HepG2 (cell line): ENCODE measurements around the gene SERPINB6. TPM values are rescaled to one million over a fixed set of nuclear protein-coding genes. Genes with fewer than 3 reads are reported as not detected.
A peak's percentile ranks its signal among the peaks of the same experiment; 100 is the strongest.

ENCODE experiments used
- ARID2 ChIP-seq: sonication (generic); formaldehyde crosslinking; IDR thresholded peaks from 2 replicates; pipeline ENCODE4 v1.8.1; 2022; ENCODE audit warnings: mild to moderate bottlenecking, missing genetic modification reagents, borderline replicate concordance
- ARID3A ChIP-seq: IDR thresholded peaks from 2 replicates; pipeline ENCODE4 v1.6.1; 2012; ENCODE audit warnings: low read depth, low read length, improper control_type of control experiment
- ARNT2 ChIP-seq: sonication (generic); formaldehyde crosslinking; IDR thresholded peaks from 2 replicates; pipeline ENCODE4 v1.8.0; 2022; ENCODE audit warnings: mild to moderate bottlenecking, low read depth, missing genetic modification reagents, moderate library complexity
- CERS6 ChIP-seq: sonication (generic); formaldehyde crosslinking; IDR thresholded peaks from 2 replicates; pipeline ENCODE4 v1.5.0; 2020; ENCODE audit warnings: missing genetic modification reagents
- GATAD1 ChIP-seq: IDR thresholded peaks from 2 replicates; pipeline ENCODE4 v1.6.1; 2016; ENCODE audit warnings: missing genetic modification reagents, missing compliant biosample characterization
- GLMP ChIP-seq: sonication (generic); formaldehyde crosslinking; IDR thresholded peaks from 2 replicates; pipeline ENCODE4 v1.9.0; 2021; ENCODE audit warnings: missing genetic modification reagents, mild to moderate bottlenecking, borderline replicate concordance
- GTF2F1 ChIP-seq: fragments of 150-350 bp; IDR thresholded peaks from 2 replicates; pipeline ENCODE4 v1.6.1; 2014; ENCODE audit warnings: low read length
- HDAC1 ChIP-seq: sonication (generic); formaldehyde crosslinking; IDR thresholded peaks from 2 replicates; pipeline ENCODE4 v1.5.1; 2020; ENCODE audit warnings: mild to moderate bottlenecking, missing genetic modification reagents
- HHEX ChIP-seq: IDR thresholded peaks from 2 replicates; pipeline ENCODE4 v1.6.1; 2016; ENCODE audit warnings: control low read depth
- HIC2 ChIP-seq: sonication (generic); formaldehyde crosslinking; IDR thresholded peaks from 2 replicates; pipeline ENCODE4 v1.9.0; 2022; ENCODE audit warnings: low read depth, missing genetic modification reagents
- HMG20A ChIP-seq: IDR thresholded peaks from 2 replicates; pipeline ENCODE4 v1.6.1; 2016; ENCODE audit warnings: borderline replicate concordance
- KMT2B ChIP-seq: IDR thresholded peaks from 2 replicates; pipeline ENCODE4 v1.6.1; 2016; ENCODE audit warnings: missing genetic modification reagents, missing compliant biosample characterization
- MXD1 ChIP-seq: sonication (generic); formaldehyde crosslinking; IDR thresholded peaks from 2 replicates; pipeline ENCODE4 v1.4.0; 2020; ENCODE audit warnings: mild to moderate bottlenecking, missing genetic modification reagents
- PLRG1 ChIP-seq: fragments of 450-650 bp; conservative IDR thresholded peaks from 2 replicates; pipeline ENCODE4 v1.6.1; 2016
- SATB2 ChIP-seq: sonication (generic); formaldehyde crosslinking; IDR thresholded peaks from 2 replicates; pipeline ENCODE4 v1.5.0; 2020; ENCODE audit warnings: missing genetic modification reagents
- TBX3 ChIP-seq: fragments of 450-650 bp; IDR thresholded peaks from 2 replicates; pipeline ENCODE4 v1.6.1; 2017; ENCODE audit warnings: antibody characterized with exemption, mild to moderate bottlenecking, inconsistent platforms, borderline replicate concordance
- ZBTB39 ChIP-seq: sonication (generic); formaldehyde crosslinking; IDR thresholded peaks from 2 replicates; pipeline ENCODE4 v1.5.0; 2020; ENCODE audit warnings: missing genetic modification reagents
- ZNF230 ChIP-seq: sonication (generic); formaldehyde crosslinking; IDR thresholded peaks from 2 replicates; pipeline ENCODE4 v1.4.0; 2020; ENCODE audit warnings: mild to moderate bottlenecking, missing genetic modification reagents
- ZNF234 ChIP-seq: sonication (generic); formaldehyde crosslinking; conservative IDR thresholded peaks from 2 replicates; pipeline ENCODE4 v1.5.1; 2020; ENCODE audit warnings: mild to moderate bottlenecking, missing genetic modification reagents
- ZNF235 ChIP-seq: sonication (generic); formaldehyde crosslinking; IDR thresholded peaks from 2 replicates; pipeline ENCODE4 v1.8.1; 2023; ENCODE audit warnings: mild to moderate bottlenecking, missing genetic modification reagents, borderline replicate concordance
- ZNF329 ChIP-seq: sonication (generic); formaldehyde crosslinking; IDR thresholded peaks from 2 replicates; pipeline ENCODE4 v1.9.0; 2021; ENCODE audit warnings: low read depth, mild to moderate bottlenecking, missing genetic modification reagents
- ZNF788 ChIP-seq: sonication (generic); formaldehyde crosslinking; IDR thresholded peaks from 2 replicates; pipeline ENCODE4 v1.5.0; 2020; ENCODE audit warnings: mild to moderate bottlenecking, missing genetic modification reagents, borderline replicate concordance
- ZNF839 ChIP-seq: sonication (generic); formaldehyde crosslinking; IDR thresholded peaks from 2 replicates; pipeline ENCODE4 v1.4.0; 2020; ENCODE audit warnings: missing genetic modification reagents, mild to moderate bottlenecking, borderline replicate concordance
- ZNF841 ChIP-seq: sonication (generic); formaldehyde crosslinking; IDR thresholded peaks from 2 replicates; pipeline ENCODE4 v1.8.1; 2023; ENCODE audit warnings: missing genetic modification reagents, borderline replicate concordance
- polyA plus RNA-seq, 8 experiments: library from polyadenylated mRNA; depleted of rRNA in 3 of 8; stranded (reverse) in 7 of 8; unstranded in 1 of 8; fragments of >200 nt; fragmentation: Illumina TruSeq in 4 of 8; extraction: Trizol in 4 of 8; gene quantifications; 2 replicates each; pipeline versions ENCODE4 v1.2.1 to v1.2.3, GENCODE V29; 2011 to 2016; ENCODE audit warnings: low read depth in 4 of 8, missing spikeins in 1 of 8, mixed read lengths in 1 of 8; ENCODE audit not compliant: insufficient read depth in 1 of 8
- total RNA-seq, 5 experiments: library from RNA; depleted of rRNA; stranded (reverse); fragments of >200 nt; fragmentation: Illumina TruSeq; extraction: Trizol; gene quantifications; 2 replicates each; pipeline ENCODE4 v1.2.3, GENCODE V29; 2016; ENCODE audit warnings: low read depth in 1 of 5

SERPINB6 gene
- total and polyA plus RNA-seq, 2 of the 13 experiments (the other 11 are each of a cell fraction or from before 2014, with no cell fraction given): 38.2 to 61.3 TPM

- no peak for TF ChIP-seq CERS6 (CRISPR knock-in tag)
- no peak; the same call in 1 of the 2 replicates for TF ChIP-seq ARNT2
- TF ChIP-seq PLRG1: no peak
- TF ChIP-seq ARID3A: no peak
- TF ChIP-seq ZBTB39 (CRISPR knock-in tag): no peak
- TF ChIP-seq GATAD1 (CRISPR knock-in tag): no peak
- peak; percentile 88 for TF ChIP-seq TBX3
- no peak for TF ChIP-seq ZNF839 (CRISPR knock-in tag)
- TF ChIP-seq HDAC1 (CRISPR knock-in tag): no peak
- TF ChIP-seq GTF2F1: no peak
- no peak for TF ChIP-seq SATB2
- no peak for TF ChIP-seq HMG20A
- TF ChIP-seq ZNF841 (CRISPR knock-in tag): no peak
- TF ChIP-seq ZNF788 (CRISPR knock-in tag): no peak
- peak; percentile 35; the same call in 1 of the 2 replicates for TF ChIP-seq HHEX (CRISPR knock-in tag)
- no peak for TF ChIP-seq ZNF235 (CRISPR knock-in tag)
- no peak for TF ChIP-seq MXD1 (CRISPR knock-in tag)
- TF ChIP-seq ZNF234 (CRISPR knock-in tag): no peak
- TF ChIP-seq ARID2 (CRISPR knock-in tag): no peak
- TF ChIP-seq ZNF230: no peak
- 0 out of 2 replicates have a peak, but pooled peaks have one; percentile 39 for TF ChIP-seq KMT2B
- no peak for TF ChIP-seq GLMP
- no peak for TF ChIP-seq ZNF329 (CRISPR knock-in tag)
- TF ChIP-seq HIC2 (CRISPR knock-in tag): no peak
These were observed 32.7 kb downstream of the SERPINB6 start (continued) for GRCh38 chr6:2938632-2939083.
